Adrenal gland (tissue), 12 donors: ENCODE measurements around the gene IL17RC. TPM values are rescaled to one million over a fixed set of nuclear protein-coding genes. Genes with fewer than 3 reads are reported as not detected.
"Not testable (repeated sequence)": the region's sequence is repeated elsewhere in the genome, so short reads cannot be mapped to it uniquely, and the experiment has no call there.

Experiments
- DNase-seq, 7 donors: peaks; one replicate each; pipeline ENCODE4 v3.0.0-alpha.2; 2019 to 2020
- H3K27ac ChIP-seq, 5 donors: fragments of 200-600 bp; sonication (generic) in 4 of 5; 1 replicate in 3 of 5; 2 replicates in 2 of 5; pipeline versions ENCODE4 v1.5.1 to v1.8.0; 2016 to 2020; ENCODE audit warnings: mild to moderate bottlenecking in 1 of 5
- H3K27me3 ChIP-seq: fragments of 200-600 bp; 2 replicates; pipeline ENCODE4 v1.8.0; 2021
- H3K36me3 ChIP-seq, 2 donors: fragments of 200-600 bp; replicated peaks in 1 of 2; 1 replicate in 1 of 2; 2 replicates in 1 of 2; pipeline versions ENCODE4 v1.5.1 to v1.8.0; 2018 to 2022
- H3K4me1 ChIP-seq, 2 donors: fragments of 200-600 bp; replicated peaks in 1 of 2; 1 replicate in 1 of 2; 2 replicates in 1 of 2; pipeline versions ENCODE4 v1.5.1 to v1.8.0; 2018 to 2021
- H3K4me3 ChIP-seq, 4 donors: fragments of 200-600 bp; sonication (generic) in 3 of 4; one replicate each; pipeline ENCODE4 v1.5.1; 2016 to 2018
- H3K9me3 ChIP-seq, 3 donors: fragments of 200-600 bp; sonication (generic) in 1 of 3; replicated peaks in 1 of 3; 1 replicate in 2 of 3; 2 replicates in 1 of 3; pipeline versions ENCODE4 v1.5.1 to v1.8.0; 2016 to 2021
- POLR2A ChIP-seq, 2 donors: fragments of 450-650 bp; IDR thresholded peaks; one replicate each; pipeline ENCODE4 v1.6.1; 2017; ENCODE audit warnings: antibody characterized with exemption in 2 of 2, mild to moderate bottlenecking in 2 of 2, moderate library complexity in 1 of 2
- WGBS, 4 donors: extraction: QIAGEN DNeasy Blood & Tissue Kit in 2 of 4; methylation state at CpG; one replicate each; pipeline versions ENCODE4 v1.1.5 to v1.1.7; 2013 to 2017; 5-methylcytosine and 5-hydroxymethylcytosine counted together
- intact Hi-C, 2 donors: fragments of 100-400 bp; cut with DNase I; formaldehyde crosslinking; loops; one replicate each; pipeline versions ENCODE4 v1.14.1 to v1.15.0; 2022 to 2023
- polyA plus RNA-seq, 3 donors: library from polyadenylated mRNA; stranded (reverse); fragments of 200-250 nt in 2 of 3; fragments of 350-450 nt in 1 of 3; fragmentation: Illumina TruSeq in 1 of 3; extraction: RNeasy Lipid Tissue Mini Kit (QIAGEN cat#74804) in 1 of 3; gene quantifications; one replicate each; pipeline ENCODE4 v1.2.3, GENCODE V29; 2013 to 2014
- total RNA-seq, 9 donors: library from RNA; depleted of rRNA in 4 of 9; stranded (reverse); fragments of >200 nt in 4 of 9; fragments of 120-200 nt in 1 of 9; fragmentation: NEBNext Ultra II Directional in 1 of 9; extraction: Animal tissue kit (Norgen Biotek cat#: 25700) in 1 of 9; gene quantifications; one replicate each; pipeline versions ENCODE4 v1.1.0 to v1.2.4, GENCODE V29; 2013 to 2023
- TF ChIP-seq, protein P1 (sequence below), 6 experiments: fragments of 450-650 bp in 4 of 6; fragments of 200-600 bp in 2 of 6; sonication (generic) in 1 of 6; IDR thresholded peaks; 1 replicate in 5 of 6; 2 replicates in 1 of 6; pipeline versions ENCODE4 v1.5.1 to v1.8.0; 2016 to 2021; ENCODE audit warnings: antibody characterized with exemption in 6 of 6, mild to moderate bottlenecking in 2 of 6, moderate library complexity in 1 of 6
- donor health status: healthy with polysubstance abuse.
- donor health status: Bipolar disorder and iron deficiency.
- donor health status: DM: yes; HTN: yes; CAD: no.
- donor health status: DM: no; HTN: no; CAD: no.
- donor health status: DM: no; HTN: no; CAD: no.
- donor health status: DM: yes; HTN: yes; CAD: no.

IL17RC gene
- total and polyA plus RNA-seq, 12 donors: 20.5 to 283 (median 90.4) TPM

DNA sequence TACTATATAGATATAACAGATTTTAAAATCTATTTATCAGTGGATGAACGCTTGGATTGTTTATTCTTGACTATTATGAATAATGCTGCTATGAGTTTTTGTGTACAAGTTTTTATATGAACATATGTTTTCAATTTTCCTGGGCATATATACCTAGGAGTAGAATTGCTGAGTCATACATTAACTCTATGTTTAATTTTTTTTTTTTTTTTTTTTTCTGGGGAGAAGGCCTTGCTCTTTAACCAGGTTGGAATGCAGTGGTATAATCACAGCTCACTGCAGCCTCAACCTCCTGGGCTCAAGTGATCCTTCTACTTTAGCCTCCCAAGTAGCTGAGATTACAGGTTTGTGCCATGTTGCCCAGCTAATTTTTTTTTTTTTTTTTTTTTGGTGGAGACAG, 45.9 kb upstream of the IL17RC start:
- TF ChIP-seq POLR2A (IDR thresholded peaks at IDR 0.05): no peak
- TF ChIP-seq, protein P1, sequence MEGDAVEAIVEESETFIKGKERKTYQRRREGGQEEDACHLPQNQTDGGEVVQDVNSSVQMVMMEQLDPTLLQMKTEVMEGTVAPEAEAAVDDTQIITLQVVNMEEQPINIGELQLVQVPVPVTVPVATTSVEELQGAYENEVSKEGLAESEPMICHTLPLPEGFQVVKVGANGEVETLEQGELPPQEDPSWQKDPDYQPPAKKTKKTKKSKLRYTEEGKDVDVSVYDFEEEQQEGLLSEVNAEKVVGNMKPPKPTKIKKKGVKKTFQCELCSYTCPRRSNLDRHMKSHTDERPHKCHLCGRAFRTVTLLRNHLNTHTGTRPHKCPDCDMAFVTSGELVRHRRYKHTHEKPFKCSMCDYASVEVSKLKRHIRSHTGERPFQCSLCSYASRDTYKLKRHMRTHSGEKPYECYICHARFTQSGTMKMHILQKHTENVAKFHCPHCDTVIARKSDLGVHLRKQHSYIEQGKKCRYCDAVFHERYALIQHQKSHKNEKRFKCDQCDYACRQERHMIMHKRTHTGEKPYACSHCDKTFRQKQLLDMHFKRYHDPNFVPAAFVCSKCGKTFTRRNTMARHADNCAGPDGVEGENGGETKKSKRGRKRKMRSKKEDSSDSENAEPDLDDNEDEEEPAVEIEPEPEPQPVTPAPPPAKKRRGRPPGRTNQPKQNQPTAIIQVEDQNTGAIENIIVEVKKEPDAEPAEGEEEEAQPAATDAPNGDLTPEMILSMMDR (IDR thresholded peaks at IDR 0.05): no peak
- no peak overlapping the region for H3K27ac ChIP-seq
- 46 to 100% (median 73%) methylated on average over 1 of the region's 1 CpG for WGBS, 4 donors
- H3K9me3 ChIP-seq: no peaks in the 10 kb centered on the region
- H3K4me3 ChIP-seq: no peak overlapping the region
- H3K36me3 ChIP-seq: no peaks in the 10 kb centered on the region
- intact Hi-C loops: no loop called here
- no peaks in the 10 kb centered on the region for H3K27me3 ChIP-seq
- peaks cover 0 to 5% of the 10 kb centered on the region in 2 donors for H3K4me1 ChIP-seq
- DNase-seq: no peak

DNA sequence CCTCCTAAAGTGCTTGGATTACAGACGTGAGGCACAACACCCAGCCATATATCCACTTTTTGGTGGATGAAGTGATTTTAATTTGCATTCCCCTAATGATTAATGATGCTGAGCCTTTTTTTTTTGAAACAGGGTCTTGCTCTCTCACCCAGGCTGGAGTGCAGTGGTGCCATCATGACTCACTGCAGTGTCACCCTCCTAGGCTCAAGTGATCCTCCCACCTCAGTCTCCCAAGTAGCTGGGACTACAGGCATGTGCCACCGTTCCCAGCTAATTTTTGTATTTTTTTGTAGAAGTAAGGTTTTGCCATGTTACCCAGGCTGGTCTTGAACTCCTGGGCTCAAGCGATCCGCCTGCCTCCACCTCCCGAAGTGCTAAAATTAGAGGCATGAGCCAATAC, 44.8 kb upstream of the IL17RC start:
- H3K4me1 ChIP-seq, H3K4me3 ChIP-seq, H3K27me3 ChIP-seq, DNase-seq, intact Hi-C loops, H3K9me3 ChIP-seq, H3K27ac ChIP-seq, H3K36me3 ChIP-seq: not testable (repeated sequence)
- WGBS, 4 donors: 86 to 98% (median 91%) methylated on average over 5 of the region's 5 CpGs

DNA sequence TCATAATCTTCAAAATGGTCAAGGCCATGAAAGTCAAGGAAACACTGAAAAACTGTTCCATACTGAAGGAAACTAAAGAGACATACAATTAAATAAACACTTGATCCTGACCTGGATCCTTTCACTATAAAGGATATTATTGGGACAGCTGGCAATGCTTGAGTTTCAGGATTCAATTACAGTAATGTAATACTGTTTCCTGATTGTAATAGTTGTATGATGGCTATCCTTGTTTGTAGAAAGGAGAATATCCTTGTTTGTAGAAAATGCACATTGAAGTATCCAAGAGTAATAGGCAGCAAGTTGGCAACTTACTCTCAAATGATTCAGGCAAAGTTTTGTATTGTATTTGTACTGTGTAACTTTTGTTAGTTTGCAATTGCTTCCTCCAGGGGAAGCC, 41.5 kb upstream of the IL17RC start:
- TF ChIP-seq POLR2A (IDR thresholded peaks at IDR 0.05): no peak
- TF ChIP-seq, protein P1 (IDR thresholded peaks at IDR 0.05): no peak
- Histone ChIP-seq H3K9me3 (no peaks in the 10 kb centered on the region), H3K36me3 (no peaks in the 10 kb centered on the region), H3K27me3 (no peaks in the 10 kb centered on the region), H3K27ac (peak overlapping the region in 2 of 5 donors; percentile 32 to 47), H3K4me1 (peaks cover 0 to 5% of the 10 kb centered on the region in 2 donors), H3K4me3 (no peak overlapping the region)
- intact Hi-C loops: no loop called here
- DNase-seq: no peak

GRCh38 chr3:9876255-9876654, 40.6 kb upstream of the IL17RC start:
- H3K4me3 ChIP-seq, DNase-seq, H3K36me3 ChIP-seq, H3K9me3 ChIP-seq, H3K4me1 ChIP-seq, intact Hi-C loops, H3K27me3 ChIP-seq, H3K27ac ChIP-seq: not testable (repeated sequence)
- WGBS, 4 donors: 78 to 94% (median 89%) methylated on average over 2 to 4 of the region's 4 CpGs

- Histone ChIP-seq H3K4me1 (peaks cover 0 to 5% of the 10 kb centered on the region in 2 donors), H3K36me3 (no peaks in the 10 kb centered on the region), H3K27me3 (no peaks in the 10 kb centered on the region), H3K4me3 (no peak overlapping the region), H3K9me3 (no peaks in the 10 kb centered on the region), H3K27ac (no peak overlapping the region)
- intact Hi-C loops: no loop called here
- WGBS, 4 donors: 88 to 92% (median 91%) methylated on average over 8 to 12 of the region's 12 CpGs
- no peak for TF ChIP-seq POLR2A (IDR thresholded peaks at IDR 0.05)
- TF ChIP-seq, protein P1 (IDR thresholded peaks at IDR 0.05): no peak
- no peak for DNase-seq
Observed at GRCh38 chr3:9876991-9877390, 39.9 kb upstream of the IL17RC start.
